Fibroblast of skin of abdomen (primary cell): ENCODE measurements around the gene LRTM1. TPM values are rescaled to one million over a fixed set of nuclear protein-coding genes. Genes with fewer than 3 reads are reported as not detected.

Source experiments
- DNase-seq: peaks from one replicate; pipeline ENCODE4 v3.0.0-alpha.2; 2013
- polyA plus RNA-seq, 2 experiments: library from polyadenylated mRNA; unstranded; fragments of 120-200 nt; gene quantifications; one replicate each; pipeline ENCODE4 v1.2.1, GENCODE V29; 2013; ENCODE audit not compliant: insufficient read length in 2 of 2

The LRTM1 gene
- polyA plus RNA-seq (2013, experiment 1 of 2; ENCODE audit: insufficient read length): 0.18 TPM
- polyA plus RNA-seq (2013, experiment 2 of 2; ENCODE audit: insufficient read length): 0.25 TPM

DNA sequence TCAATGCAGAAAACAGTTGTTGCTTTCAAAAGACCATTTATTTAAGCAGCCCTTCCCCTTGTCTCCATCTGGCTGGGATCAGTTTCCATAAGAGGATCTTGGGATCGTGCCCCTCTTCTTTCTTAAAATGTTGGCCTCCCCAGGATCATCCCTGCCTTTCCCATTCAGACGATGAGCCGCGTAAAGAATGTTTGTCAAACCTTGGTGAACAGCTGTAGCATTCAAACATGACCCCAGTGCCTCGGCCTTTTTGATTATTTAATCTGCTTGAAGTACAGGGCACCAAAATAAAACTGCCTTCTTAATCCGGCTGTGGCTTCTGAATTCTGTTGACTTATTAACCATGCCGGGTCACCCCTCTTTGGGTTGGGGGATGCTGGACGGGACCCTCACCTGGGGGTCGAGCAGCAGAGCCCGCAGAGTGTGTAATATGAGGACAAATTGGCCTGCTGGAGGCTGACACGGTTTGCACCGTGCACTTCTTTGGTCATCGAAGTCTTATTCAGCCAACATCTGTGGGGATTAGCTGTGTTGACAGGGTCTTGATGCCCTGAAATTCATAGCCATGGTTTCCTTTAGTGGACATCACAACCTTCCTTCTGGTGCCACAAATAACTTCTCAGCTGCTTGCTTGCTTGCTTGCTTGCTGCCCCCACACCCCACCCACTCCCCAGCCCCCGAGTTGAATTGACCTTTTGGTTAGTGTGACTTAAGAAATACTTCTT lies at the start of gene LRTM1:
LRTM1 (minus strand) TSS at position 14 of the 725 bp plus-strand sequence. CDS start 148 bp downstream, outside the sequence.
- DNase-seq: no peak

DNA sequence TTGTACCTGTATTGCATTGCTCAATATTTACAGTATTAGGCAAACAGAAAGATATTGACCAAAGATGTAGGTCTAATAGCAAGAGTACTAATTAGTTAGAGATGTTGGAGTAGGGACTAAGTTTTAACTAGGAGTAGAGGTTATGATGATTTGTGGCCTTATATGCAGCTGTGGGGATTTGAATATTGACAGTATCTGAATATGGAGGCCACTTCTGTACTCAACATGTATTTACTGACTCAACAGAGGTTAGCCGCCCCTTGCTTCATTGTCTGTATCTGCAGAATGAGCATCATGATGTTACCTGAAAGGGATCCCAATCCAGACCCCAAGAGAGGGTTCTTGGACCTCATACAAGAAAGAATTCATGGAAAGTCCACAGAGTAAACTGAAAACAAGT lies 49.6 kb upstream of the LRTM1 start:
- no peak for DNase-seq

DNA sequence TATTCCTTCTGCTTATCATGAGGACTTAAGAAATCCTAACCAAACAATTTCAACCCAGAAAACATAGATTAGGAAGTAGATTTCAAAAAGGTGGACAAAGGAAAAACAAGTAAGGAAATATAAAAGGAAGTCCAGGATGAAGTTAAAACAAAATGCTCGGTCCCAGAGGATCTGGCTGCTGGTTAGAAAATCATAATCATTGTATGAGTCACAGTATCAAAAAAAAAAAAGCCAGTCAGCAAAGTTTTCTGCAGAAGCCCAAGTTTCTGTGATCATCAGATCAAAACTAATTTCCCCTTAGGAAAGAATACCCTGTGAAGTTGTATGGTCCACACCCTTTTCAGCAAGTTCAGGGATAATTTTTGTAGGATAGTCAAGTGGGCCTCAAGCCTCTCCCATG lies 43.0 kb upstream of the LRTM1 start:
- peak; percentile 45 for DNase-seq

DNA sequence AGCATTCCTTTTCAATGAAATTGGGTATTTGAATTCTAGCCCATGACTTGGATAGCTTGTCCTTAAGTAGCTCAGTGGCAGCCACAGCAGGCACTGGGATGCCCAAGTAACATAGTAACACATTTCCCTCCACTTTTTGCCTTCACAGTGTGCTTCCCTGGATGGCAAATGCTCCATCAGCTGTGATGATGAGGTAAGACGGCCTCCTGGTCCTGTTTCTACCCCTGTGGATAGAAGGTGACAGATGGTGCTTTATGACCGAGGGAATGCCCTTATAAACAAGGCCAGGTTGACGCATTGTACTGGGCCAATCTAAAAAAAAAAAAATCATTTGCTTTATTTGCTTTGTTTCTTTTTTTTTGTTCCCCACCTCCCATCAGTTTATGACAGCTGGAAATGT lies 41.8 kb upstream of the LRTM1 start:
- DNase-seq: no peak

DNA sequence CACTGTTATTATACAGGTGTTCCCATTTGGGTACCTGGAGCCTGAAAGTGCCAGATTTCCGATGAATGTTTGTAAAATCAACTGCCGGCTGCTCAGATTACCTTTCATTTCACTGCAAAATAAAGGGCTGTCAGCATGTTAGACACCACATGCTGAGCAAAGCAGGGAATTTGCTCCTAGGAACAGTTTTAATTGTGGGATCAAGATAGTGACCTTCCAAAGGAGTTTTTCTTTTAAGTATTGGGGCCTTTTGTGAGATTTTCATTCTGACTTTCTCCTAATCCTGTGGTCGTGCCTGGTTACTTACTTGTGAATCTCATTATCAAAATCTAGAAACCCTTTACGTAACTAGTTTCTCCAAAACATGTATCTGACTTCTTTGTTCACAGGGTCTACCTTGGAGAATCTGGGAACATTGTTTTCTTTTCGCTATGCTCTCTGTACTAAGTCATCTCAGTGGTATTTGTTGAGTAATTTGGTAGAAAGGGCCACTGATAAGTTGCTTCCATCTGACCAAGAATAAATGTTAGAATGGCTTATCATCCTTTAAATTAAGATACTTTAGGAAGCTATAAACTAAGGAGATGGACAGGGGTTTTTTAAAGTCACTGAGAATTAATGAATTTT lies 40.8 kb upstream of the LRTM1 start:
- DNase-seq: peak; percentile 71

DNA sequence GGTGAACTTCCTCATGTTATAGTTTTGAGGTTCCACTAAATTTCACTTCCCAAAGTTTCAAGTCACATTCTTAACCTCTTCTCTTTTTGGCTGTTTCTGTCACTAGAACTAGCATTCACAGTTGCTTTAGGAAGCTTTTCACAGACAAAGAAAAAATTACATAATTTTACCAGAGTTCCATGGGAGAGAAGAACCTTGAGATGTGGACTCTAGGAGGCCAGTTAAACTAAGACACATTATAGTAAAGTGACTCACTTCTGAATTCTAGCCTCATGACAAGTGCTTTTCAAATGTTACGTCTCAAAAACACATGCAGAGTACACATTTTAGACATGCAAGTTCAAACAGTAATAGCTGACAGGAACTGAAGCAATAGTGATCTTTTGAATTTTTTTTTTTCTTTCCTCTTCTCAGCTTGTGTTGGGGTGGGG lies 39.9 kb upstream of the LRTM1 start:
- DNase-seq: peak; percentile 87

DNA sequence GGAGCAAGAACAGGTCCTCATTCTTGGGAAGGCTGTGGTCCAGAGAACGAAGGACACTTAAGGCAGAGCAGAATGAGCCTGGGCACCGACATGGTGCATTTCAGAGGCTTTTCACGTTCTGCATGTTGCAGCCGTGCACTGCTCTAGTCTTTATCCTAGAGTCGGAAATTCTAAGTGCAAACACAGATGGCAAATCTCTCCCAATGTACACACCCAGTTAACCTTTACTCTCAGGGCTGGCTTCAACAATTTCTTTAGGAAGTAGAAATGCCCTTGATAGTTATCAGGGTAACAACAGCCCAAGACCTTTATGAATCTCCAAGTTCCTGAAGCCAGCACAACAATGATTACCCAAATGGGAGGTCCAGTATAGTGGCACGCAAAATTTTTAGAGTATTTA lies 39.1 kb upstream of the LRTM1 start:
- no peak for DNase-seq

DNA sequence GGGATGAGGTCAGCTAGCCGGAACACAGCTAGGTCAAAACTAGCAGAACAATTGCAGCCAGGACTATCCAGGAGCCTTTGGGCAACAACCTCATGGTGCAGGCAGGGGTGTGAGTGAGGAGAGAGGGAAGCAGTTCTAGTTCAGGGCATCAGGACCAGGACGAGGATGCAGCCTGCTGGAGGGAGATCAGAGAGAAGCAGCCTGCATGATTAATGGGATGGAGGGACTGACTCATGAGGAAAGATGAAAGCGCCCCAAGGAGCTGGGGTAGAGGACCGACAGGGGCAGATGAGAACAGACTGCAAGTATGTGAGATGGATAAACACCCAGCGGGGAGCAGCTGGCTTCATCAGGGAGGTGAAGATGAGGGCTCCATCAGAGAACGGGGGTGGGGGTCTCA lies 37.9 kb upstream of the LRTM1 start:
- DNase-seq: peak; percentile 96

DNA sequence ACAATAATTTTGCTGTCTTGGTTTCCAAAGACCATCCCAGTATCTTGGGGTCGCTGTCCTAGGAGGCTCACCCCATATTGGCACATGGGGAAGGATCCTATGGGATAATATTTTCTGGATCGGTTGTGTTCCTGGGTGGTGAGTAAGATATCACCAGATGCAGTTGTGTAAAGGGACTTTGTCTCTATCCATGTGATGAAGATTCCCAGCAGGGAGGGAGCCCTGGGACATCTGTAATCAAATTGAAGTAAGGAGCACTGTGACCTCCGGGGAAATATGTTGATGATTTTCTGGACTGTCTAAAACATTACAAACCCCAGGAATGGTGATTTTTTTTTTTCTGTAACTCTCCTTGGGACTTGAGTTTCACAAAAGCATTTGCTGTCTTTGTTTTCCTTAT lies 36.2 kb upstream of the LRTM1 start:
- DNase-seq: no peak

DNA sequence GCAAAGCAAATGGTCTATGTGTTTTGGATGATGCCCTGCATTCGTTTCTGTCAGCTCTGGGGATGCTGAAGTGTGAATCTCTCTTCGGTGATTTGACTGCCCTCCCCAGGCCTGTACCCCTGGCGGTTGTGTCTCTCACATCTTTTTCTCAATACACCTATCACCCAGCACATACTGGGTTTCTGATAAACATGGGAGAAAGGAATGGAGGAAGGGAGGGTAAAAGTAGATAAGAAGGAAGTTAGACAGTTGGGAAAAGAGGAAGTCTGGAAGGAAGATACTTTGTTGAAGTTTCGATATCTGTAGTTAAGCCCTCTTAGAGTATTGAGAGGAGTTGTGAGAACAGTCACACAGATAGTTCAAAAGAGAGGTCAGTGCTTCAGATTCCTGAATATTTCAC lies 35.8 kb upstream of the LRTM1 start:
- DNase-seq: no peak

DNA sequence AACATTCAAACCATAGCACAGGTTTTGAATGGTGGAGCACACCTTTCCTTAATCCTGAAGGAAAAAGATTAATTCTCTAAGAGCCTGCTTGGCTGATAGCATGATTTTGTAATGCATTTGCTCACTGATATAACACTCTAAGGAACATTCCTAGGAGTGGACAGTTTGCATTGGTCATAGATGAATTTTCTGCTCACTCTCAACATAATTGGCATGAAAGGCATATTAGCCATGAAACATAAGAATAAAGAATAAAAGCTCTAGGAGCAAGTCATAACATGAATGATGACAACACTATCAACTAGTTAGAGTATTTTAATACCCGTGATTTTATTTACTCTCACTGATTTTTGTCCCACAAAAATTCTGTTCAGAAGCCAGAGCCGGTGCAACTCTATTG lies 34.3 kb upstream of the LRTM1 start:
- no peak for DNase-seq

DNA sequence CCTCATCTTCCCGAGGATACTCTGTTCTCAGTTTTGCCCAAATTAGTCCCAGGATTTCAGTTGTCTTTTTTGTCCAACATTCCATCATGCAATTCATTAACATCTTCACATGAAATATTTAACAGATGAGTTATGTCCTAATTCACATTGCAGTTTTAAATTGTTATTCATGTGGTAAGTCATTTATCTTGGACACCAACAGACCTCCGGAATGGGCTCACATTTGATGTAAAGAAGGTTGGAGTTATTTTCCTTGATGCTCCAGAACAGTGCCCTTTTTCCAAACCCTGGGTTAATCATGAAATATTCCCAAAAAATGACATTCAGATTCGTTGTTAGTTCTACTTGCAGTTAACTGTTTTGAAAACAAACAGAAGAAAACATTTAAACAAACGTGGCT lies 32.8 kb upstream of the LRTM1 start:
- peak; percentile 83 for DNase-seq

DNA sequence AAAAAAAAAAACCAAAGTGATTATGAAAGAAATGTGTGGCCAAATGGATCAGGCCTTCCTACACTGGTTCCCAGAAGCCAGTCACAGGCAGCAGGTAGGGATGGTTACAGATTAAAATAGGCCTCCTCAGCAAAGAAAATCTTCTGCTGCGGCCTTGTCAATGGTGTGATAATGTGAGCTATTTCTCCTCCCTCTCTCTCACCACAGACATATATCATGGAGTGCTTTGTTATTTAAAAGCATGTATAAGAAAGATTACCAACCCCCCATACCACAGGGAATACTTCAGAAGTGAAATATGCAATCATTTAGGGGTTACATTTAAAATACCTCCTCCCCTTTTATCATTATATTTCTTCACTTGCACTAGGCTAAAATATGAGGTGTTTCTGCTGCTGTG lies 32.2 kb upstream of the LRTM1 start:
- peak; percentile 93 for DNase-seq

DNA sequence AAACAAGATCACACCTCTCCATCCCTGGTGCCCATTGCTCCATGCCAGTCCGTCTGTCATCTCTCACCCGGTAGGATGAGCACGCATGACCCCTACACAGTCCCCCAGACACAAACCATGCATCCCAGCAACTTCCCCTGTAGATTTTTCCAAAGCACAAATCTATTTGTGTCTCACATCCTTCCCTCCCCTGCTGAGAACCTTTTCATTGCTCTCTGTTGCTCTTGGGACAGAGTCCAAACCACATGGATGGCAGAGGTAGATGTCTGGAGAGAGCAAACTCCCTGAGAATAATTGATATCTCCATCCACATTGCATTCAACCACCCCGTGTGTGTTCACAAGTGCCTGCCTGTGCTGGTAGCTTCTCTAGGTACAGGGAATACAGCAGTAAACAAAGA lies 29.9 kb upstream of the LRTM1 start:
- DNase-seq: peak; percentile 73

DNA sequence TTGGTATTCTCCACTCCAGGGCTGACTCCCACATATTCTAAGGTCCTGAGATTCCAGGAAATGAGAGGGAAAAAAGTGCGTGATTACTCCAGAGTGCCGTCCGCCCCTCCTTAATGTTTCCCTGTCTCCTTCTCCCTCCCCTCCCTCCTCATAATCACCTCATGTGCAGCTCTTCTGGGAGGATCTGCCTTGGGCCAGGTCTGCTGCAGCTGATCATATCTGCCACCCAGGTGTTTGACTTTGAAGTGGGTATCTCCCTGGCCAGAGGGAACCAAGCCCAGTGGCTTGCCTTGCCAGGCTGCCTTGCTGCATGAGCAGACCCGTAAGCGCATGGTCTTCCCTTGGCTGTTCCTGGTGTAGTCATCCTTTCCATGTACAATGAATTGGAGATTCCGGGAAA lies 28.1 kb upstream of the LRTM1 start:
- no peak for DNase-seq

DNA sequence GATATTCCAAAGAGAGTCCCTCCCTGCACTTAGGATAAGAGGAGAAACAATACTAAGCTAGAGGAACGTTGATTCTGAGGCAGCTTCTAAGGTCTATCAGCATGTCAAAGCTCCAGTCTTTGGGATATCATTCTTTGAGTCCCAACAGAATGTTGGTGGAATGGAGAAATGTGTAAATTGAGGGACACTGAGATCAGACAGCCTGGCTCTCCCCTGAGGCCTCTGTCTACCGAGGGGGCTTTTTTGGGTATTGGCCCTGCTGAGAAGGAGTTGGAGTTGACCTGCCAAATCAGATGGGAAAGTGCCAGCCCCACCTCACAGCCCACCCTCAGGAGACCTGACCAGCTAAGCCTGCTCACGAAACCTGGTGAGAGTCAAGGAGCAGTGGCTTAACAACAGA lies 27.6 kb upstream of the LRTM1 start:
- DNase-seq: no peak

DNA sequence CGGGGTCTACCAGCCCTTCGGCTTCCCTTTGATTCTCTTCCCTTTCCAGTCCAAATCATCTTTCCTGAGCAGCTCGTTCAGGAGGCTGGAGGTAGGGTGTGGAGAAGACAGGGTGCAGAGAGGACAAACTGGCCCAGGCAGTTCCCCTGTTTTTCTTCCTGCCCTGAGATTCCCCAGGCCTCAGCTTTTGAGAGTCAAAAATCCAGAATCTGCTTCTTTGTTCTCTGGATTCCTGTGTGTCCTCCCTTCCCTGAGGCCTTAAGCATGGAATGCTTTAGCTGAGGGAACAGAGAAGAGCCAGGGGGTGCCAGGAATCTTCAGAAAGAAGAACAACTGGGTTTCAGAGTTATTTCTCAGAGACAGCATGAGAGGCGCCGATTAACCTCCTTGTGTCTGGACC lies 26.7 kb upstream of the LRTM1 start:
- peak; percentile 50 for DNase-seq

DNA sequence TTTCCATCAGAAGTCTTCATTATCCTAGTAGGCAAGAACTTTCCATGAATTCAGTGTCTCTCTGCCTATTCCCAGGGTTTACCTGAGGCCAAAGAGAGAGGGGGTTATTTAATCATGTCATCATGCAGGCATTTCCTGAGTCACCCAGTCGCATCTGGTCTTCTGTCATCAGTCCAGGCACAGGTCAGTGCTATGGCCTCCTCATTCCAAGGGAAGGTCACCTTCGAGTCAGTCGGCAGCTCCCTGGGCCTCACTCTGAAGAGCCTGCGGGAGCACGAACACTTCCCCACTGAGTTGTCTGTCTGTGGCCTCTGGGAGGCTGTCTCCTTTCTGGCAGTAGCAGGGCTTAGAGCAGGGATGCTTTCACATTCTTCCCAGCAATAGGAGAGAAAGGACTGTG lies 26.2 kb upstream of the LRTM1 start:
- DNase-seq: peak; percentile 92

DNA sequence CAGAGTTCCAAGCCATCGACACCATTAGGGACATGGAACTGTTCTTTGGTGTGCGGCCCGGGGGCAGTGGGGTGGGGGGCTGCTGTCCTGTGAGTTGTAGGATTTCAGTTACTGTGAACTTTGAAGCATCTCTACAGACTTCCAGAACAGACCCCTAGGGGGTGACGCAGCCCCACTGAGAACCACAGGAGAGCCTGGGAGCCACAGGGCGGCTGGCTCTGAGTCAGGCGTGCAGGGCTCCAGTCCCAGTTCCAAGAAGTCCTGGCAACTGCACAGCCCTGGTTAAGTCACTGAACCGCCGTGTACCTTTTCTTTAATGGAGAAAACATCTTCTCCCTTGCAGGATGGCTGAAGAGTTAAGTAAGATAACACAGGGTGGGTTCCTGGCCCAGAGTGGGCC lies 23.5 kb upstream of the LRTM1 start:
- peak; percentile 93 for DNase-seq

DNA sequence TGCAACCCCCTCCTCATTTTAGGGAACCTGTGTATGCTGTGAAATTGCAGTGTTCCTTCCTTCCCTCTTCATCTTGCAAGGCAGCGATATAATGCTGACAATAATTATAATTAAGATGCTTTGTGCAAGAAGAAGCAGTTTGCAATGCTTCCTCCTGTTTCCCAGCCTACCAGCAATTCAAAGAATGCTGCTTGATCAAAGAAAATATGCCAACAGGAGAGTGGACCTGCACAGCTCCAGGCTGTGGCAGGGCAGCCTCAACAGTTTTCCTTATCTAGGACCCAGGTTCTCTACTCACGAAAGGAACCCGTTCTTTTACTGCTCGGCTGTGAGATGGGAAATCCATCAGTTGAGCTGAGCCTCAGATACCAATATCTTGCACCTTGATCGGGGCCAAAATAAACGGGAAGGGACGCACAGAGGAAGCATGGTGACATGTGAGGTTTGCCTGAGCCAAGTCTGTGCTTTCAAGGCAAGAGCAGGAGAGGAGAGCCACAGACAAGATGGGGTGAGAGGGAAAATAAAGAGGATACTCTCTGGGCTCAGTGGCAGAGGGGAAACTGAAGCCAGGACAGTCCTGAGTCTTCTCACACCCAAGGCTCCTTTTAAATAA lies 22.6 kb upstream of the LRTM1 start:
- DNase-seq: no peak

DNA sequence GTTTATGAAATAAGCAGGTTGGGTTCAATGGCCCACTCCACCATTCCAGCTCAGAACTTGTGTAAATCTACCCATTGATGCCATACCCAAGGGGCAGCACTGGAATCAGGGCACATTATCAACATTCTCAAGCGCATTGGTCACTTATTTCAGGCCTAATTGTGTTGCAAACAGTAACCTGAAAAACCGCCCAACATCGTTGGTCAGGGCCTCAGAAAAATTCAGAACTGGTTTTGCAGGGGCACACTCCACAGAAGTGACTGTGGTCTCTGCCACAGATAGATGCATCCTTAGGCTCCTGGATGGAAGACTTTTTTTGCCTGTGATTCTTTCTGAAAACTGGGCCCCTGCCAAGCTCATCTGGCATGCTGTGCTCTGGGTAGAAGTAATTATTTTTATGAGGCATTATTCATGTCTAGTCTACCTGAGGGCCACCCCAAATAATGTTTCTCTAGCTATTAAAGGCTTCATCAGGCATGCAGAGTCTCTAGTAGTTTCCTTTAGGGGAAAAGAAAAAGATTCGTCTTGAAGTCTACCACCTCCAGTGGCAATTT lies 21.7 kb upstream of the LRTM1 start:
- no peak for DNase-seq

DNA sequence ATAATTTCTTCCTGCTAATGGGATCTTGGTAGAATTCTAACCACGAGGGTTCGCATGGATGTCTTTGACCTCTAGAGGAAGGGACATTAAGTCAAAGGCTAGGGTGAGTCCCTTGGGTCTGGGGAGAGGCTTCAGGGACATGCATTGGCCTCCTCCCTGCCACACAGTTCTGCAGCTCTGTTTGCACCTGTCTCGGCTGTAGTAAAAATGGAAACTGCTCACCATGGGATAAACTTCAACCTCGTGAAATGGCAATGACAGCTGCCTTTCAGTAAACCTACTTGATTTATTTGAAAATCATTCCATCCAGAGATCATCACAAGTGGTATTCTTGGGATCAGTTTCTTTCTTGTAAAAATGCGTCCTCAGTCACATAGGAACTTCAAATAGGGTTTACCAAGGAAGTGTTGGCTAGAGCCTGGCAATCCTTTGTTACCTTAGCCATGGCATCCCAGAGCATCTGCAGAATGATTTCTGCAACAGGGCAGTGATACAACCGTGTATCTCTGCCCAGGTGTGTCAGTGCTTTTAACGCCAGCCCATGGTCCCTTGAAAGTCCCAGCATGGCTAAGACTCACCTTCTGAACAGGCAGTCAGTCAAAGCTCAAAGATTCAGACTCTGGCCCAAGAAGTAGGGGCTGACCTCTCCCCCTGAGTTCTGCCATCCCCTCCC lies 14.0 kb upstream of the LRTM1 start:
- DNase-seq: no peak

DNA sequence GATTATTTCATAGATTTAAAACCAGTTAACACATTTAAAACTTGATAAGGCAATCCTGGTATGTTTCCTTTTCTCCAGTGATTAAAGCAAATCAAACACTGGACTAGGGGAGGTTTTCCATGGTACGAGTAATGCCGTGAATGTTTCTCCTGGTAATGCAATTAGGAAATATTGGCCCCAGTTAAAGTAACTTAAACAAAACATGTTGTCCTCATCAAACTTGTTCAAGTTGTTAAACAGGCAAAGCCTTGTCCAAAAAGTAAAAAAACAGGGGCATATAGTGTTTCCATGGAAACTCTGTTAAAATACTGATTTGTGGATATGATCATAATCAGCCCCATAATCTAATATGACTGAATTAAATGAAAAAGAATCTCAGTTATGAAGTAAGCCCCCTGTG lies 13.1 kb upstream of the LRTM1 start:
- DNase-seq: no peak
